HUES64 (cell line): ENCODE results near the gene PI4K2A.

Source experiments
- H3K27ac ChIP-seq: 2 replicates; pipeline ENCODE4 v1.7.0; 2013; ENCODE audit warnings: low read depth, low read length, inconsistent platforms
- H3K27me3 ChIP-seq: 2 replicates; pipeline ENCODE4 v1.6.1; 2013; ENCODE audit warnings: mild to moderate bottlenecking, low read length; ENCODE audit not compliant: insufficient read depth
- H3K36me3 ChIP-seq: 2 replicates; pipeline ENCODE4 v1.6.1; 2013; ENCODE audit warnings: mild to moderate bottlenecking, low read length; ENCODE audit not compliant: insufficient read depth
- H3K4me1 ChIP-seq: 2 replicates; pipeline ENCODE4 v1.6.1; 2013; ENCODE audit warnings: mild to moderate bottlenecking, low read length, moderate library complexity; ENCODE audit not compliant: insufficient read depth
- H3K4me3 ChIP-seq: 2 replicates; pipeline ENCODE4 v1.5.1; 2013; ENCODE audit warnings: mild to moderate bottlenecking, low read length, moderate library complexity
- H3K9ac ChIP-seq: 2 replicates; pipeline ENCODE4 v1.6.1; 2013; ENCODE audit warnings: mild to moderate bottlenecking, low read depth, low read length
- H3K9me3 ChIP-seq: 2 replicates; pipeline ENCODE4 v1.6.1; 2013; ENCODE audit warnings: low read depth, low read length; ENCODE audit not compliant: insufficient read depth
- WGBS: fragments of 150-250, 120-280 bp; methylation state at CpG from one replicate; pipeline ENCODE4 v1.1.7; 2013; ENCODE audit warnings: missing lambda C conversion rate; 5-methylcytosine and 5-hydroxymethylcytosine counted together

Gene PI4K2A

GRCh38 chr10:97607095-97607636, 33.3 kb upstream of the PI4K2A start:
- no peak overlapping the region for H3K9ac ChIP-seq
- no peak overlapping the region for H3K4me3 ChIP-seq

GRCh38 chr10:97608991-97609561, 31.4 kb upstream of the PI4K2A start:
- Histone ChIP-seq H3K4me1 (peaks cover 6% of the 10 kb centered on the region; the same call in 1 of the 2 replicates), H3K36me3 (no peaks in the 10 kb centered on the region), H3K9me3 (no peaks in the 10 kb centered on the region), H3K9ac (no peak overlapping the region), H3K27me3 (no peaks in the 10 kb centered on the region), H3K27ac (no peak overlapping the region), H3K4me3 (no peak overlapping the region)
- WGBS, result 93% methylated on average over 13 of the region's 13 CpGs

More at GRCh38 chr10:97607095-97607636, 33.3 kb upstream of the PI4K2A start:
- Histone ChIP-seq H3K9me3 (no peaks in the 10 kb centered on the region), H3K27ac (no peak overlapping the region), H3K27me3 (no peaks in the 10 kb centered on the region), H3K4me1 (peaks cover 6% of the 10 kb centered on the region; the same call in 1 of the 2 replicates), H3K36me3 (no peaks in the 10 kb centered on the region)
- WGBS, result 96% methylated on average over 5 of the region's 5 CpGs

GRCh38 chr10:97611473-97611872, 29.0 kb upstream of the PI4K2A start:
- no peak overlapping the region for H3K27ac ChIP-seq
- H3K9me3 ChIP-seq, result no peaks in the 10 kb centered on the region
- H3K36me3 ChIP-seq, result peaks cover 11% of the 10 kb centered on the region
- H3K4me1 ChIP-seq, result peaks cover 6% of the 10 kb centered on the region; the same call in 1 of the 2 replicates
- 70% methylated on average over 12 of the region's 12 CpGs for WGBS
- H3K9ac ChIP-seq, result no peak overlapping the region
- H3K4me3 ChIP-seq, result no peak overlapping the region
- no peaks in the 10 kb centered on the region for H3K27me3 ChIP-seq

- H3K9me3 ChIP-seq, result no peaks in the 10 kb centered on the region
- H3K27me3 ChIP-seq, result no peaks in the 10 kb centered on the region
- no peak overlapping the region for H3K4me3 ChIP-seq
- H3K27ac ChIP-seq, result no peak overlapping the region
- peaks cover 11% of the 10 kb centered on the region for H3K36me3 ChIP-seq
- 38% methylated on average over 2 of the region's 2 CpGs for WGBS
- no peak overlapping the region for H3K9ac ChIP-seq
- peaks cover 6% of the 10 kb centered on the region; the same call in 1 of the 2 replicates for H3K4me1 ChIP-seq
These were observed 28.1 kb upstream of the PI4K2A start for GRCh38 chr10:97612386-97612785.

- 98% methylated on average over 4 of the region's 4 CpGs for WGBS
These were observed 22.2 kb upstream of the PI4K2A start for GRCh38 chr10:97618285-97618684.

GRCh38 chr10:97618733-97619132, 21.7 kb upstream of the PI4K2A start:
- Histone ChIP-seq H3K27ac (no peak overlapping the region), H3K27me3 (no peaks in the 10 kb centered on the region), H3K4me1 (no peaks in the 10 kb centered on the region), H3K9me3 (no peaks in the 10 kb centered on the region), H3K36me3 (peaks cover 15% of the 10 kb centered on the region), H3K4me3 (no peak overlapping the region), H3K9ac (no peak overlapping the region)
- WGBS, result 95% methylated on average over 3 of the region's 4 CpGs

More at GRCh38 chr10:97618285-97618684, 22.2 kb upstream of the PI4K2A start:
- Histone ChIP-seq H3K9ac (no peak overlapping the region), H3K4me3 (no peak overlapping the region), H3K4me1 (no peaks in the 10 kb centered on the region), H3K36me3 (peaks cover 15% of the 10 kb centered on the region), H3K27ac (no peak overlapping the region), H3K27me3 (no peaks in the 10 kb centered on the region), H3K9me3 (no peaks in the 10 kb centered on the region)

GRCh38 chr10:97623277-97623676, 17.2 kb upstream of the PI4K2A start:
- H3K9ac ChIP-seq, result no peak overlapping the region
- H3K27ac ChIP-seq, result no peak overlapping the region
- no peaks in the 10 kb centered on the region for H3K9me3 ChIP-seq
- H3K36me3 ChIP-seq, result peaks cover 3% of the 10 kb centered on the region
- no peaks in the 10 kb centered on the region for H3K27me3 ChIP-seq
- no peak overlapping the region for H3K4me3 ChIP-seq
- WGBS, result 100% methylated on average over 1 of the region's 1 CpG
- H3K4me1 ChIP-seq, result no peaks in the 10 kb centered on the region

GRCh38 chr10:97627731-97628130, 12.7 kb upstream of the PI4K2A start:
- H3K27ac ChIP-seq, result no peak overlapping the region
- H3K9ac ChIP-seq, result no peak overlapping the region
- no peaks in the 10 kb centered on the region for H3K4me1 ChIP-seq
- 91% methylated on average over 4 of the region's 4 CpGs for WGBS
- H3K27me3 ChIP-seq, result no peaks in the 10 kb centered on the region
- H3K36me3 ChIP-seq, result no peaks in the 10 kb centered on the region
- no peaks in the 10 kb centered on the region for H3K9me3 ChIP-seq
- no peak overlapping the region for H3K4me3 ChIP-seq

GRCh38 chr10:97628228-97628627, 12.2 kb upstream of the PI4K2A start:
- H3K27me3 ChIP-seq, result no peaks in the 10 kb centered on the region
- no peak overlapping the region for H3K27ac ChIP-seq
- WGBS, result 97% methylated on average over 3 of the region's 3 CpGs
- no peak overlapping the region for H3K4me3 ChIP-seq
- H3K36me3 ChIP-seq, result no peaks in the 10 kb centered on the region
- no peak overlapping the region for H3K9ac ChIP-seq
- H3K9me3 ChIP-seq, result no peaks in the 10 kb centered on the region
- no peaks in the 10 kb centered on the region for H3K4me1 ChIP-seq

- WGBS, result 95% methylated on average over 5 of the region's 5 CpGs
- Histone ChIP-seq H3K27ac (no peak overlapping the region), H3K36me3 (no peaks in the 10 kb centered on the region), H3K9ac (no peak overlapping the region), H3K4me3 (no peak overlapping the region), H3K4me1 (no peaks in the 10 kb centered on the region), H3K27me3 (no peaks in the 10 kb centered on the region), H3K9me3 (no peaks in the 10 kb centered on the region)
These were observed 11.2 kb upstream of the PI4K2A start for GRCh38 chr10:97629289-97629688.

- Histone ChIP-seq H3K9me3 (no peaks in the 10 kb centered on the region), H3K9ac (no peak overlapping the region), H3K27ac (no peak overlapping the region), H3K27me3 (no peaks in the 10 kb centered on the region), H3K4me3 (no peak overlapping the region), H3K4me1 (no peaks in the 10 kb centered on the region), H3K36me3 (no peaks in the 10 kb centered on the region)
These were observed 9.4 kb upstream of the PI4K2A start for GRCh38 chr10:97631098-97631497.
